HG03097 (cell line): ENCODE measurements around the gene CA5A.
"Not testable (repeated sequence)": the region's sequence is repeated elsewhere in the genome, so short reads cannot be mapped to it uniquely, and the experiment has no call there.

Experiments used
- ATAC-seq: cut with Tn5 transposase; IDR thresholded peaks from one replicate; pipeline ENCODE4 v1.9.1; 2021; ENCODE audit not compliant: unreplicated experiment, low FRiP score

CA5A gene

DNA sequence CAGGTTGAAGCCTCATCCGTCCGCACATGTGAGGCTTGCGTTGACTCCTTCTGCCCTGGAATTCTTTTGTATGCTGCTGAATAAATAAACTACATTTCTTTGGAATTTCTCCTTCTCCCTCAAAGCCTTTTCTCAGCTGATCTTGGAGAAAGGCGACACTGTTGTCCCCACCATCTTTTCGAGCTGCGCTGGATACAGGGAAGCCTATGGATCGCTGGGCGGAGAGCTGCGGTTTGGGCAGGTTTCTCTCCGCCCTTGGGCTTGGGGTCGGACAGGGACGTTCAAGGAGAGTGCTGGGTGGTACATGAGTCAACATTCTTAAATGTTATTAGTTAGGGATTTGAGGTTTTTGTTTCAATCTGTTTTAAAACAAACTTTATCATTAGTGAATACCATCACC is 35.8 kb downstream of the CA5A start:
- ATAC-seq: not testable (repeated sequence)

DNA sequence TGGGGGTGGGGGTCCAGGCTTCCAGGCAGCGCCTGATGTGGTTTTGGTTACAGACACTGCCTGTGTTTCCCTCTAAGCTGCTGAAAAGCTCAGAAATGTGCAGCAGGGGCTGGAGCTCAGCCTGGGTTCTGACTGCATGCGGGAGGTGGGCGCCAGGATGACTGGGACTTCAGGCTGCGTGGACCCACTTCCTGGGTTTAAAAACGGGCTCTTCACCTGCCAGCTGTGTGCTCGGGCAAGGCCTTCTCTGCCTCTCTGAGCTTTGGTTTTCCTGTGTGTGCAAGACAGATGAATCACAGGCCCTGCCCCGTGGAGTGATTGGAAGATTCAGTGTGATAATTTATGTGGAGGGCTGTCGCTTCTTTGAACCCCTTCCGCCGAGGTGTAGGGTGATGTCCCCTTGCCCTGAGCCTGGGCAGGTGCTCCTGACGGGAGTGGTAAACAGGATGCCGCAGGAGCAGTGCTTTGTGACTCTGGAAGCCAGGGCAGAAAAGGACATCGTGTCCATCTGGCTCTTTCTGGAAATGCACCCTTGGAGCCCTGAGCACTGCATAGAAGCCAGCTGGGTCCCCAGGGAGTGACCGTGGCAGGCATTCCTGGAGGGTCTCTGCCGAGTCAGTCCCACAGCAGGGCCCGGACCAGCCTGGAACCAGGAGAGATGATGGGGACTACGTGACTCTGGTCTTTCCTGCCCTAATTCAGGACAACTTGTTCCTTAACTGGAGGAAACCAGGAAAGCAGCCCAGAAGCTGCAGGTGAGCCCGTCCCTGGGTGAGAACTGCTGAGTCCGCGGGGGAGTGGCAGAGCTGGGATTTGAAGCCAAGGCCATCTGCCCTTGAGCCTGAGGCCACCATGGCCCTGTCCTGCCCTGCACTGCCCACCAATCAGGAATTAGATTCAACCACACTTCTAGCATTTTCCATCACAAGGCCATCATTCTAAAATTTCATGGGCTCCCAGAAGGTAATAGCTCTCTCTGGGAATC is 38.5 kb downstream of the CA5A start:
- ATAC-seq: no peak

DNA sequence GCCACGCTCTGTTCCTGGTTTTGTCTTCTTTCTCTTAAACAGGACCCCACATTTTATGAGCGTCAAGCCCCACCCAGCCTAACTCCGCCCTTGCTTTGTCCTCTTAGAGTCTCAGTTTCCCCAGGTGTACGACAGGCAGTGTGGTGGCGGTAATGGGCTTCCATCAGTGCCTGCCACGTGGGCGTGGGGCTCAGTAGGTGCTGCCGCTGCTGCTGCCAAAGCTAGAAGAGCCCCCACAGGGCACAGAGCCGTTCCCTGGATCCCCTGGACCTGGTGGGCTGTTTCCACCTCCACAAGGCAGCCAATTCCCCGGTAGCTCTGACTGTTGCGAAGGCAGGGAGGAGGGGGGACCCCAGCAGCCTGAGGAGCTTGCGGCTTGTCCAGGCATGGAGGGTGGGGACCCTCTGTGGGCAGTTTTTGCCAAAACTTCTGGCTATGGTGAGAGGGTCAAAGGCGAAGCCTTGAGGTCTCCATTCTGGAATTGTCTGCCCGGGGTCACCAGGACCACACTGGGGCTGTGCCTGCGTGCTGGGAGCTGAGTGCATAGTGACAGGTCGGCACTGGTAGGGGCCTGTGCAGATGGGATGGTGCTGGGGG is 39.3 kb downstream of the CA5A start:
- ATAC-seq: not testable (repeated sequence)

GRCh38 chr16:87896176-87896890 is 40.0 kb downstream of the CA5A start:
- ATAC-seq: not testable (repeated sequence)

DNA sequence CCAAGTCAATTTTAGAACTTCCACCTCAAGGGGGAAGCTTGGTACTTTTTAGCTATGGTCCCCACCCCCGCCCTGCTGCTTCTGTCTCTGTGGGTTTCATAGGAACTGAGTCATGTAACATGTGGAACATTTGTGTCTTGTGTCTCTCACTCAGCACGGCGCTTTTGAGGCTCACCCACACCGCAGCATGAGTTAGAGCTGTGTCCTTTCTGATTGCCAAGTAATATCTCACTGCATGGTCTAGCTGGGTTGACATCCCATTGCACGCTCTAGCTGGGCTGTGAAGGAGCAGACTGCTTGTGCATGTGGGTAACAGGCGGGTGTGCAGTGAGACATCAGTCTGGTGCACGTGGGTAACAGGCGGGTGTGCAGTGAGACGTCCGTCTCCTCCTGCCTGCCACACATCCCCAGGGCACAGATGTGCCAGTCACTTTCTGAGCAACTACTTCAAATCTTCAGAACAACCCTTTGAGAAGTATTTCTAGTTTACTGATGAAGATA is 40.6 kb downstream of the CA5A start:
- no peak for ATAC-seq

DNA sequence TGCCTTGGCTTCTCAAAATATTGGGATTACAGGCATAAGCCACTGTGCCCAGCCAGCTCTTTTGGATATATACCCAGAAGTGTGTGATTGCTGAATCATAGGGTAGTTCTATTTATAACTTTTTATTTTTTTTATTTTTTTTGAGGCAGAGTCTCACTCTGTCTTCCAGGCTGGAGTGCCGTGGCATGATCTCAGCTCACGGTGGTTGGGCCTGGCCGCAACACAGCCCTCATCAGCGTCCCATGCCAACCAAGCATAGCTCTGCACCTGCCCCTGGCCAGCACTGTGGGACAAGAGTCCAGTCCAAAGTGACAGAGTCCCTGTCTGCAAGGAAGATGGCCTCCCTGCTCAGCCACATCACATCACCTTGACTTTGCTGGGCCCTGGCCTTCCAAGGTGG is 42.3 kb downstream of the CA5A start:
- not testable (repeated sequence) for ATAC-seq

DNA sequence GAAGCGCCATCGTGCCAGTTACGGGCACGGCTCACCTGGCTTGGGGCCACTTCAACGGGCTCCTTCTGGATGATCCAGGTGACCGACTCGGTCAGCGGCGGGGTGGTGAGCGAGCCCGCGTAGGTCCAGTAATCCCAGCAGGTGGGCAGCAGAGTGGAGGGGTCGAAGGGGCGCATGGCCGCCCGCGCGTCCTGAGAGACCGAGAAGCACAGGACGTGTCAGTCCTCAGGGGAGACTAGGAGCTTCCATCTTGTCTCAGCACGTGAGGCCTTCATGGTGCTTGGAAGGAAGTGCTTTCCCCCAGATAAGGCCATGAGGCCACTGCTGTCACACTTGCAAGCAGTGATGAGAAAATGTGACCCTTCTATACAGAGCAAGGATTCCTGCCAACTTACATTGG is 44.6 kb downstream of the CA5A start:
- ATAC-seq: no peak

DNA sequence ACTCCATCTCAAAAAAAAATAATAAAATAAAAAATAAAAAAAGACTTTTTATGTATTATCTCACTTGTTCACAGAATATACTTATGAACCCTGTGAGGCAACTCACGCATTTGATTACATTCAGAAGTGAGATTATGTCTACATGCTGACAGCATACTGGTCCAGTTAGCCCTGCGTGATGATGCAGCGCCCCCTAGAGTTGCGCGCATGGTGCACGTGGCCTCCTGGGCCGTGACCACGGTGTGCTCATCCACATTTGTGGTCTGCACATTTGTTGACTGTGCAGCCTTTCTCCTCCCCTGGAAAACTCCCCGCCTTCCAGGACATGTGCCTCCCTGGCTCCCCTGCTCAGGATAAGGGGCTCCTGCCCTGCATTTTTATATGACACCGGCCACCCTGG is 46.6 kb downstream of the CA5A start:
- ATAC-seq: not testable (repeated sequence)

DNA sequence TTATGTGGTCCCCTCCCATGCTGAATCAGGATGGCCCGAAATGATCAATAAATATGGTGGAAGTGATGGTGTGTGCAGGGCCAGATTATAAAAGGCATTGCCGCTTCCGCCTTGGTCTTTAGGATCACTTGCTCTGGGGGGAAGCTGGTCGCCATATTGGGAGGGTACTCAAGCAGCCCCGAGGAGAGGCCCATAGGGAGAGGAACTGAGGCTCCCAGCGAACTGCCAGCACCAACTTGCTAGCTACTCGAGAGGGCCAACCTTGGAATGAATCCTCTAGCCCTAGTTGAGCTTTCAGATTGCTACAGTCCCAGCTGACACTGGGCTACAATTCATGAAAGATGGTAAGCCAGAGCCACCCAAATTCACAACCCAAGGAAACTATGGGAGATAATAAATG is 48.0 kb downstream of the CA5A start:
- ATAC-seq: not testable (repeated sequence)

- ATAC-seq: not testable (repeated sequence)
Observed at GRCh38 chr16:87887931-87888330, 48.4 kb downstream of the CA5A start.

DNA sequence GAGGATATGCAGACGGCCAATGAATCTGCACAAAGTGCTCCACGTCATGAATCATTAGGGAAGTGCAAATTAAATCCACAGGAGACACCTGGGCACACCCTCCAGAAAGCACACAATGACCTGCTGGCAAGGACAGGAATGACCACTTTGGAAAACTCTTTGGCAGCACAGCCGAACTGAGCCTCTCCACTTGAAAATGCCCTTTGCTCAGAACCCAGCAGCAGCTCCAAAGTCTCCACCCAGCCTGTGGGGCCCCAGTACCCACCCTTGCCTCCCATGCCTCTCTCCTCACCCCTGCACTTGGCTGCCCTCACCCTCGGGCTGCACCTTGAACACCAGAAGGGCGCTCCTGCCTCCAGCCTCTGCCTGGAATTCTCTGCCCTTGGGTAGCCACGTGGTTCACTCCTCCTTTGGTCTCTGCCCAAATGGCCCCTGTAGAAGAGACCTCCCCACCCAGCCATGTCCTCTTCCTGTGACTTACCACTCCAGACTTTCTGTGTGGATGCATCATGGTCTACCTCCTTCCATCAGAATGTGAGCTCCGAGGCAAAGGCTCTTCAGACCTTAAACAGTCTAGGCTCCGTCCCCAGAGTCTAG is 50.9 kb downstream of the CA5A start:
- ATAC-seq: not testable (repeated sequence)

GRCh38 chr16:87882436-87883019 is 53.8 kb downstream of the CA5A start:
- ATAC-seq: no peak

DNA sequence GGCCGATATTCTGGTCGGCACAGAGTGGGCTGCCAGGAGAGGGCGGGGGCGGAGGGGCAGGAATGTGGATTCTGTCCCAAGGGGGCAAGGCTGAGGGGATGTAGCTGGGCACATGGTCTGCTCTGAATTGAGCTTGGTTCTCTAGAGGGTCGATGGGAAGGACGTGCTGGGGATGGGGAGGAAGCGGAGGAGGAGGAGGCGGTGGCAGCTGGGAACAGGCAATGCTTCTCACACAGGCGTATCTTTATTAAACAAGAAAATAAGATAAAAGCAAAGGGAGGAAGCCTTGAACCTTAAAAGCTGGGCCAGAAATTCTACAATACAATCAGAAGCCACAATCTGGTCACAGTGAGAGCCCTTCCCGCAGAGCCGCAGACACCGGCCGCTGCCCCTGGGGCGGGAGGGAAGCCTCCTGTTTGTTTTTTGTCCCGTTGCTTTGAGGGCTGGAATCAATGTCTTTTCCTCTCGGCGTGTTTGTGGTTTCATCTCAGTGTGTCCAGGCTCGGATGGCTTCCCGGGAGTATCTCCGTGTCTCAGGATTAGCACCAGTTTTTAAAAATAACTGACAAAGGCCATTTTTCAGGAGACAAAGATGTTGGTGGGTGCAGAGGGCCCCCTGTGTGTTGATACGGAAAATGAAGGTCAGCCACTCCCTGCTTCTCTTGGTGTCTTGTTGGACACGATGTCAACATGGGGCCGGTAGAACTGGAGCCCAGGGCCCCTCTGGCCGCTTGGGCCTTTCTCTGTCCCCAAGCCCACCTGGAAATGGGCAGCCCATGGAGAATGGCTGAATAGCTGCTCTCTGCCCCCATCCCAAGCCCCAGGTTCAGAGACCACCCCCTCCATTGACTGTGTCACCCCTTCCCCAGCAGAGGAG is 54.8 kb downstream of the CA5A start:
- ATAC-seq: no peak

DNA sequence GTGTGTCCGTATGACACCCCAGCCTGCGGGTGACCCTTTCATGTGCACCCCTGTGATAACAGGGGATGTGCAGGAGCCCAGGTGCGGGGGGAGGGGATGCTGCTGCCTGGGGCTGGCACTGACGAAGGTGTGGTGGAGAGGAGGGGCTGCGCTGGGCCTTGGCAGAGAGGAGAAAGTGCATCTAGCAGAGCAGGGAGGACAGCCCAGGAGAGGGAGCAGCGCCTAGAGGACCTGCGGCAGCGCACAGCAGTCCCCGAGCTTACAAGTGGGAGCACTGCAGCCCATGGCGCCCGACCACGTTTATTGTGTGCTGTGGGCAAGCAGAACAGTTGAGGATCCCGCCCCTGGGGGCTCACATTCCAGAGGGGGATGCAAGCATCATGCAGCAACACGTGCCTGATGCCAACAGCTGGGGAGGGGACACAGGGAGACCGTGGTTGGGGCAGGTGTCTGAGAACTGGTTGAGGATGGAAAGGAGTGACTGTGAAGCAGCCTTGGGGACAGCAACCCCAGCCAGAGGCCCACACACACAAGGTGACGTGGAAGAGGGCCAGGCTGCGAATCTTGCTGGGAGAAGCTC is 56.1 kb downstream of the CA5A start:
- ATAC-seq: no peak

DNA sequence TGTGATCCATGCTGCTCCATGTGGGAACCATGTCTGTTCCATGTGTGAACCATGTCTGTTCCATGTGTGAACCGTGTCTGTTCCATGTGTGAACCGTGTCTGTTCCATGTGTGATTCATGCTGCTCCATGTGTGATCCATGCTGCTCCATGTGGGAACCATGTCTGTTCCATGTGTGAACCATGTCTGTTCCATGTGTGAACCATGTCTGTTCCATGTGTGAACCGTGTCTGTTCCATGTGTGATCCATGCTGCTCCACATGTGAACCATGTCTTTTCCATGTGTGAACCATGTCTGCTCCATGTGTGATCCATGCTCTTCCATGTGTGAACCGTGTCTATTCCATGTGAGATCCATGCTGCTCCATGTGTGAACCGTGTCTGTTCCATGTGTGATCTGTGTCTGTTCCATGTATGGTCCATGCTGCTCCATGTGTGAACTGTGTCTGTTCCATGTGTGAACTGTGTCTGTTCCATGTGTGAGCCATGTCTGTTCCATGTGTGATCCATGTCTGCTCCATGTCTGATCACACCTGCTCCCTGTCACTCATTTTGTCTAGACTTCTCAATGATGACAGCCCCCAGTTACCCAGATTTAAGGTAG is 56.8 kb downstream of the CA5A start:
- not testable (repeated sequence) for ATAC-seq

DNA sequence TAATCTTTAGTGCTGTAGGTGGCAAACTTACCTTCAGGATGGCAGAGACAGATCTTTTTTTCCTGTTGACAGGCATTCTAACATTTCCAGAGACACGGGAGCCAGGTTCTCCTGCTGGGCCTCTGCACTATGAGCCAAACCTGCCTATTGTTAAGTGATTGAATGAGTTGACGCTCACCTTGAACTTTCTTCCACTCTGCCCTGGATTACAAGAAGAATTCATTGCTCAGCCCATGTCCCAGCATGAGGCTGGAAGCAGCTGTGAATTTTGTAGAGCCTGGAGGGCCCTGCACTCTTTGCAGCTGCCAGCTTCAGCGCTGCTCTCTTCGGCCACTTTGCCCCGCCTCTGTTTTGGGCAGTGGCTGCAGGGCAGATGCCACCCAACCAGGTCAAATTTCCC is 57.6 kb downstream of the CA5A start:
- ATAC-seq: no peak

GRCh38 chr16:87877942-87878507 is 58.3 kb downstream of the CA5A start:
- ATAC-seq: no peak
